ENCODE data around the gene PGM2L1.
"Not testable (repeated sequence)": the region's sequence is repeated elsewhere in the genome, so short reads cannot be mapped to it uniquely, and the experiment has no call there.

The PGM2L1 gene

GRCh38 chr11:74400606-74401005 is 2.4 kb upstream of the PGM2L1 start:
- no peak for DNase-seq (ENCODE audit: low spot score)

GRCh38 chr11:74397501-74398243 is 561 bp downstream of the PGM2L1 start:
- DNase-seq (ENCODE audit: low spot score) = no peak

- DNase-seq (ENCODE audit: low spot score) = no peak
Measured at GRCh38 chr11:74392256-74392655, 6.0 kb downstream of the PGM2L1 start.

GRCh38 chr11:74391193-74391592 is 7.0 kb downstream of the PGM2L1 start:
- no peak for DNase-seq (ENCODE audit: low spot score)

- no peak for DNase-seq (ENCODE audit: low spot score)
Measured at GRCh38 chr11:74390697-74391096, 7.5 kb downstream of the PGM2L1 start.

- DNase-seq (ENCODE audit: low spot score) = peak; percentile 51
Measured at GRCh38 chr11:74388678-74389327, 9.4 kb downstream of the PGM2L1 start.

- DNase-seq (ENCODE audit: low spot score) = no peak
Measured at GRCh38 chr11:74384641-74385040, 13.6 kb downstream of the PGM2L1 start.

GRCh38 chr11:74380746-74381439 is 17.3 kb downstream of the PGM2L1 start:
- DNase-seq (ENCODE audit: low spot score) = no peak

- no peak for DNase-seq (ENCODE audit: low spot score)
Measured at GRCh38 chr11:74377689-74378088, 20.5 kb downstream of the PGM2L1 start.

- DNase-seq (ENCODE audit: low spot score) = no peak
Measured at GRCh38 chr11:74373382-74373781, 24.9 kb downstream of the PGM2L1 start.

GRCh38 chr11:74371269-74372052 is 26.8 kb downstream of the PGM2L1 start:
- peak; percentile 24 for DNase-seq (ENCODE audit: low spot score)

- no peak for DNase-seq (ENCODE audit: low spot score)
Measured at GRCh38 chr11:74370123-74370522, 28.1 kb downstream of the PGM2L1 start.

GRCh38 chr11:74367881-74368280 is 30.4 kb downstream of the PGM2L1 start:
- no peak for DNase-seq (ENCODE audit: low spot score)

GRCh38 chr11:74366576-74366975 is 31.7 kb downstream of the PGM2L1 start:
- DNase-seq (ENCODE audit: low spot score) = no peak

GRCh38 chr11:74365805-74366204 is 32.4 kb downstream of the PGM2L1 start:
- not testable (repeated sequence) for DNase-seq (ENCODE audit: low spot score)

GRCh38 chr11:74357449-74357848 is 40.8 kb downstream of the PGM2L1 start:
- no peak for DNase-seq (ENCODE audit: low spot score)

- no peak for DNase-seq (ENCODE audit: low spot score)
Measured at GRCh38 chr11:74355626-74356025, 42.6 kb downstream of the PGM2L1 start.

GRCh38 chr11:74354036-74354435 is 44.2 kb downstream of the PGM2L1 start:
- no peak for DNase-seq (ENCODE audit: low spot score)

GRCh38 chr11:74347381-74347780 is 50.9 kb downstream of the PGM2L1 start:
- DNase-seq (ENCODE audit: low spot score) = no peak

GRCh38 chr11:74345420-74345819 is 52.8 kb downstream of the PGM2L1 start:
- no peak for DNase-seq (ENCODE audit: low spot score)

GRCh38 chr11:74341921-74342320 is 56.3 kb downstream of the PGM2L1 start:
- no peak for DNase-seq (ENCODE audit: low spot score)

GRCh38 chr11:74339619-74340018 is 58.6 kb downstream of the PGM2L1 start:
- DNase-seq (ENCODE audit: low spot score) = no peak
